A549 (cell line): ENCODE measurements around the gene RCOR3. TPM values are rescaled to one million over a fixed set of nuclear protein-coding genes. Genes with fewer than 3 reads are reported as not detected.

Source experiments
- ATAC-seq, 2 experiments: fragments of 200-7000 bp in 1 of 2; fragments of >200 bp in 1 of 2; cut with Nextera tagmentation in 1 of 2; cut with Tn5 transposase in 1 of 2; 3 replicates each; pipeline versions ENCODE4 v1.8.0 to v1.9.1; 2018 to 2020; ENCODE audit warnings: mild to moderate bottlenecking in 1 of 2, moderate library complexity in 1 of 2
- CTCF ChIA-PET: fragments of 300-600 bp; sonication (Branson Sonifier 250); formaldehyde crosslinking; extraction: SDS; loops from one replicate; lab custom pipeline; 2021; ENCODE audit warnings: antibody characterized with exemption, inconsistent platforms; lab: Yijun Ruan, JAX
- POLR2A ChIA-PET: fragments of 350-600 bp; formaldehyde crosslinking; extraction: SDS; loops from one replicate; lab custom pipeline; 2021; ENCODE audit warnings: antibody characterized with exemption, inconsistent platforms; lab: Yijun Ruan, JAX
- DNase-seq, 2 experiments: peaks; one replicate each; pipeline versions ENCODE4 v3.0.0 to v3.0.0-alpha.2; 2011 to 2016; ENCODE audit warnings: low read depth in 1 of 2, low spot score in 1 of 2
- FAIRE-seq: peaks from 2 replicates; lab custom pipeline; 2011; peaks lifted over from hg19 to GRCh38; lab: Jason Lieb, UNC
- H3K27ac ChIP-seq, 2 experiments: fragments of >200 bp; sonication (Bioruptor Twin); formaldehyde crosslinking; 3 replicates each; pipeline ENCODE4 v1.5.1; 2016 to 2017
- H3K4me1 ChIP-seq: fragments of >200 bp; sonication (Bioruptor Twin); formaldehyde crosslinking; 3 replicates; pipeline ENCODE4 v1.6.1; 2016
- H3K4me2 ChIP-seq: fragments of >200 bp; sonication (Bioruptor Twin); formaldehyde crosslinking; 3 replicates; pipeline ENCODE4 v1.6.1; 2016
- H3K4me3 ChIP-seq: fragments of >200 bp; sonication (Bioruptor Twin); formaldehyde crosslinking; 3 replicates; pipeline ENCODE4 v1.5.1; 2016
- H3K9me3 ChIP-seq: fragments of >200 bp; sonication (Bioruptor Twin); formaldehyde crosslinking; 3 replicates; pipeline ENCODE4 v1.6.1; 2016
- BCL3 ChIP-seq: fragments of >200 bp; sonication (Bioruptor Twin); formaldehyde crosslinking; IDR thresholded peaks from 3 replicates; pipeline ENCODE4 v1.6.1; 2016
- CHD4 ChIP-seq: fragments of 200-600 bp; sonication (generic); IDR thresholded peaks from 2 replicates; pipeline ENCODE4 v1.6.1; 2016; ENCODE audit warnings: antibody characterized with exemption, mild to moderate bottlenecking, borderline replicate concordance
- E2F6 ChIP-seq: IDR thresholded peaks from 2 replicates; pipeline ENCODE4 v1.6.1; 2012; ENCODE audit warnings: low read depth, borderline replicate concordance
- ELK1 ChIP-seq: fragments of 150-350 bp; IDR thresholded peaks from 2 replicates; pipeline ENCODE4 v1.6.1; 2014; ENCODE audit warnings: low read depth, mild to moderate bottlenecking, low read length
- FOSB ChIP-seq: fragments of 250-450 bp; sonication (Bioruptor Pico); IDR thresholded peaks from 2 replicates; pipeline ENCODE4 v1.5.0; 2020; ENCODE audit warnings: mild to moderate bottlenecking, moderate library complexity
- FOSL2 ChIP-seq, 2 experiments: fragments of 450-650 bp in 1 of 2; fragments of >200 bp in 1 of 2; sonication (Bioruptor Twin) in 1 of 2; formaldehyde crosslinking; IDR thresholded peaks; 2 replicates each; pipeline versions ENCODE4 v1.5.0 to v1.6.1; 2016 to 2020; ENCODE audit warnings: mild to moderate bottlenecking in 1 of 2, moderate library complexity in 1 of 2
- GATA3 ChIP-seq: IDR thresholded peaks from 2 replicates; pipeline ENCODE4 v1.6.1; 2012; ENCODE audit warnings: borderline replicate concordance
- HEYL ChIP-seq: fragments of 250-450 bp; sonication (Bioruptor Pico); IDR thresholded peaks from 2 replicates; pipeline ENCODE4 v1.8.0; 2021; ENCODE audit warnings: mild to moderate bottlenecking, moderate library complexity
- HOXB13 ChIP-seq: fragments of 250-450 bp; sonication (Bioruptor Pico); IDR thresholded peaks from 2 replicates; pipeline ENCODE4 v1.5.0; 2020; ENCODE audit warnings: low read depth, mild to moderate bottlenecking, moderate library complexity
- HOXB5 ChIP-seq: fragments of 250-450 bp; sonication (Bioruptor Pico); IDR thresholded peaks from 2 replicates; pipeline ENCODE4 v1.5.0; 2020; ENCODE audit warnings: mild to moderate bottlenecking, moderate library complexity
- KDM1A ChIP-seq: fragments of 200-600 bp; sonication (generic); IDR thresholded peaks from 2 replicates; pipeline ENCODE4 v1.6.1; 2016; ENCODE audit warnings: low read depth, mild to moderate bottlenecking
- KDM5A ChIP-seq: fragments of 200-600 bp; sonication (generic); IDR thresholded peaks from 2 replicates; pipeline ENCODE4 v1.6.1; 2016; ENCODE audit warnings: antibody characterized with exemption, mild to moderate bottlenecking
- MAX ChIP-seq: IDR thresholded peaks from 2 replicates; pipeline ENCODE4 v1.6.1; 2012
- MAZ ChIP-seq: fragments of 150-350 bp; IDR thresholded peaks from 2 replicates; pipeline ENCODE4 v1.6.1; 2014; ENCODE audit warnings: antibody characterized with exemption, low read depth, low read length, borderline replicate concordance
- PBX3 ChIP-seq: IDR thresholded peaks from 2 replicates; pipeline ENCODE4 v1.6.1; 2012
- PHF8 ChIP-seq: fragments of 200-600 bp; sonication (generic); IDR thresholded peaks from 2 replicates; pipeline ENCODE4 v1.6.1; 2016; ENCODE audit warnings: low read depth, mild to moderate bottlenecking, antibody characterized with exemption, moderate library complexity, borderline replicate concordance
- RARB ChIP-seq: fragments of 250-450 bp; sonication (Bioruptor Pico); IDR thresholded peaks from 2 replicates; pipeline ENCODE4 v1.8.0; 2021; ENCODE audit warnings: mild to moderate bottlenecking, moderate library complexity
- REST ChIP-seq: fragments of 200-600 bp; sonication (generic); IDR thresholded peaks from 2 replicates; pipeline ENCODE4 v1.6.1; 2016; ENCODE audit warnings: antibody characterized with exemption, mild to moderate bottlenecking, moderate library complexity
- TP53 ChIP-seq: fragments of 250-450 bp; sonication (Bioruptor Pico); IDR thresholded peaks from 2 replicates; pipeline ENCODE4 v1.5.0; 2021; ENCODE audit warnings: mild to moderate bottlenecking, moderate library complexity
- USF2 ChIP-seq: fragments of 450-650 bp; IDR thresholded peaks from 2 replicates; pipeline ENCODE4 v1.6.1; 2014; ENCODE audit warnings: antibody characterized with exemption
- WGBS: methylation state at CpG from one replicate; pipeline ENCODE4 v1.1.6; 2017; ENCODE audit errors: missing lambda C conversion rate; 5-methylcytosine and 5-hydroxymethylcytosine counted together
- polyA plus RNA-seq, 4 experiments: library from polyadenylated mRNA; depleted of rRNA in 3 of 4; stranded (reverse); fragments of >200 nt; fragmentation: RNase III in 1 of 4; extraction: RNeasy Plus Mini Kit Qiagen cat#74134 plus additional on column Dnase treatment in 1 of 4; gene quantifications; 2 replicates in 3 of 4; 3 replicates in 1 of 4; pipeline ENCODE4 v1.2.3, GENCODE V29; 2011 to 2017

RCOR3 gene
- polyA plus RNA-seq, 2 of the 4 experiments (the other 2 are of a cell fraction), result 16.3 to 40.7 TPM

GRCh38 chr1:211292411-211292810 is 33.2 kb downstream of the RCOR3 start (continued):
- TF ChIP-seq FOSL2 (IDR thresholded peaks at IDR 0.05) (no peak), FOSL2 (CRISPR knock-in tag; IDR thresholded peaks at IDR 0.05) (no peak), BCL3 (no peak), KDM5A (no peak), GATA3 (no peak), KDM1A (no peak)

GRCh38 chr1:211296396-211296795 is 37.2 kb downstream of the RCOR3 start:
- no peak overlapping the region for H3K4me3 ChIP-seq
- H3K4me2 ChIP-seq, result no peak overlapping the region
- ATAC-seq (no peak), DNase-seq (no peak), FAIRE-seq (no peak)
- no peak overlapping the region for H3K27ac ChIP-seq
- CTCF ChIA-PET, result interaction anchor here (0.8 kb wide), 1 partner anchor 14 kb away, joined by 3 read pairs; no protein-coding TSS in a partner anchor
- no peaks in the 10 kb centered on the region for H3K9me3 ChIP-seq
- POLR2A ChIA-PET, result no interaction called here
- 0 out of 2 replicates have a peak, but pooled peaks have one; percentile 2 for TF ChIP-seq PHF8
- no peak for TF ChIP-seq HEYL (CRISPR knock-in tag)
- TF ChIP-seq USF2, result no peak
- no peak for TF ChIP-seq RARB (CRISPR knock-in tag)
- no peaks in the 10 kb centered on the region for H3K4me1 ChIP-seq

- CTCF ChIA-PET, result no interaction called here
- POLR2A ChIA-PET, result no interaction called here
- Histone ChIP-seq H3K4me3 (no peak overlapping the region), H3K4me1 (no peaks in the 10 kb centered on the region), H3K4me2 (no peak overlapping the region), H3K27ac (no peak overlapping the region)
- no peak for DNase-seq
- 99% methylated on average over 3 of the region's 3 CpGs for WGBS
- no peak for ATAC-seq
- FAIRE-seq, result no peak
- no peak for TF ChIP-seq MAZ
- TF ChIP-seq CHD4, result no peak
- no peak for TF ChIP-seq MAX
- TF ChIP-seq, all 56 proteins: peak for 0
- H3K9me3 ChIP-seq, result no peaks in the 10 kb centered on the region
Observed at GRCh38 chr1:211305044-211305443, 45.9 kb downstream of the RCOR3 start.

GRCh38 chr1:211309617-211310016 is 50.5 kb downstream of the RCOR3 start:
- FAIRE-seq (no peak), DNase-seq (no peak), ATAC-seq (no peak)
- ChIA-PET CTCF (interaction anchor here (2.6 kb wide), 1 partner anchor 13 kb away, joined by 13 read pairs; no protein-coding TSS in a partner anchor), POLR2A (no interaction called here)
- WGBS, result 86% methylated on average over 3 of the region's 3 CpGs
- Histone ChIP-seq H3K9me3 (no peaks in the 10 kb centered on the region), H3K27ac (no peak overlapping the region), H3K4me3 (no peak overlapping the region), H3K4me2 (no peak overlapping the region), H3K4me1 (no peaks in the 10 kb centered on the region)
- TF ChIP-seq HOXB5 (no peak), PBX3 (no peak), HOXB13 (CRISPR knock-in tag) (no peak), KDM1A (no peak), GATA3 (no peak), FOSB (CRISPR knock-in tag) (no peak), E2F6 (no peak), REST (no peak), MAX (no peak), TP53 (CRISPR knock-in tag) (no peak), RARB (CRISPR knock-in tag) (no peak), KDM5A (no peak), ELK1 (no peak)
